GM21619 (cell line): ENCODE results near the gene XG.

Experiments
- ATAC-seq: cut with Tn5 transposase; IDR thresholded peaks from one replicate; pipeline ENCODE4 v1.9.1; 2021; ENCODE audit not compliant: unreplicated experiment

Gene XG

GRCh38 chrX:2862404-2862803 is 110.6 kb downstream of the XG start:
- ATAC-seq, result no peak

GRCh38 chrX:2863646-2864045 is 111.8 kb downstream of the XG start:
- no peak for ATAC-seq
